IMR-90 (cell line): ENCODE data around the gene CDCA4. TPM values are rescaled to one million over a fixed set of nuclear protein-coding genes. Genes with fewer than 3 reads are reported as not detected.
A peak's percentile ranks its signal among the peaks of the same experiment; 100 is the strongest.

Source experiments
- ATAC-seq: fragments of 200-7000 bp; cut with Tn5 transposase; 2 replicates; pipeline ENCODE4 v1.9.1; 2020; ENCODE audit warnings: low read depth, mild to moderate bottlenecking, moderate library complexity
- BruUV-seq: library from RNA; stranded (reverse); fragments of 400-500 nt; replicated peaks from 2 replicates; lab custom pipeline; 2021; lab: Mats Ljungman, UMichigan
- CTCF ChIA-PET: fragments of 300-600 bp; formaldehyde crosslinking; extraction: SDS; loops from one replicate; lab custom pipeline; 2021; ENCODE audit warnings: antibody characterized with exemption; lab: Yijun Ruan, JAX
- POLR2A ChIA-PET: fragments of 300-600 bp; sonication (Branson Sonifier 250); formaldehyde crosslinking; loops from one replicate; lab custom pipeline; 2022; ENCODE audit warnings: antibody characterized with exemption; ENCODE audit not compliant: unreplicated experiment; lab: Charles Lee
- DNase-seq: peaks from one replicate; pipeline ENCODE4 v3.0.0; 2013
- H2AFZ ChIP-seq: replicated peaks from 2 replicates; pipeline ENCODE3; 2013; ENCODE audit warnings: low read length, mild to moderate bottlenecking; ENCODE audit not compliant: poor library complexity
- H2AK5ac ChIP-seq: 2 replicates; pipeline ENCODE4 v1.6.1; 2013; ENCODE audit warnings: low read depth, low read length, inconsistent platforms
- H2AK9ac ChIP-seq: replicated peaks from 2 replicates; pipeline ENCODE3; 2013; ENCODE audit warnings: mild to moderate bottlenecking, low read depth, low read length, moderate library complexity; ENCODE audit not compliant: poor library complexity
- H2BK120ac ChIP-seq: 2 replicates; pipeline ENCODE4 v1.6.1; 2013; ENCODE audit warnings: low read depth, low read length, inconsistent platforms
- H2BK15ac ChIP-seq: 3 replicates; pipeline ENCODE4 v1.6.1; 2013; ENCODE audit warnings: low read depth, low read length, inconsistent platforms
- H2BK20ac ChIP-seq: 2 replicates; pipeline ENCODE4 v1.6.1; 2013; ENCODE audit warnings: low read depth, mild to moderate bottlenecking, inconsistent platforms, low read length, moderate library complexity
- H2BK5ac ChIP-seq: 2 replicates; pipeline ENCODE4 v1.6.1; 2013; ENCODE audit warnings: mild to moderate bottlenecking, low read depth, low read length, inconsistent platforms; ENCODE audit not compliant: poor library complexity, severe bottlenecking
- H3K14ac ChIP-seq: replicated peaks from 2 replicates; pipeline ENCODE4 v1.6.1; 2013; ENCODE audit warnings: low read depth, low read length, inconsistent platforms
- H3K18ac ChIP-seq: 2 replicates; pipeline ENCODE4 v1.6.1; 2013; ENCODE audit warnings: low read depth, low read length, control low read depth
- H3K23ac ChIP-seq: 2 replicates; pipeline ENCODE4 v1.6.1; 2013; ENCODE audit warnings: low read depth, low read length, inconsistent platforms
- H3K27ac ChIP-seq: 2 replicates; pipeline ENCODE4 v1.5.1; 2013; ENCODE audit warnings: mild to moderate bottlenecking, control low read depth, low read length; ENCODE audit not compliant: insufficient read depth
- H3K27me3 ChIP-seq: 2 replicates; pipeline ENCODE4 v1.6.1; 2013; ENCODE audit warnings: low read length; ENCODE audit not compliant: control insufficient read depth, insufficient read depth
- H3K36me3 ChIP-seq: 2 replicates; pipeline ENCODE4 v1.6.1; 2013; ENCODE audit warnings: low read length, mixed read lengths; ENCODE audit not compliant: control insufficient read depth, insufficient read depth
- H3K4ac ChIP-seq: 2 replicates; pipeline ENCODE4 v1.6.1; 2013; ENCODE audit warnings: low read depth, low read length, inconsistent platforms
- H3K4me1 ChIP-seq: 2 replicates; pipeline ENCODE4 v1.6.1; 2013; ENCODE audit warnings: low read length, mixed read lengths; ENCODE audit not compliant: control insufficient read depth, insufficient read depth
- H3K4me2 ChIP-seq: 2 replicates; pipeline ENCODE4 v1.6.1; 2013; ENCODE audit warnings: low read depth, mild to moderate bottlenecking, control low read depth, low read length, moderate library complexity
- H3K4me3 ChIP-seq: 2 replicates; pipeline ENCODE4 v1.5.1; 2013; ENCODE audit warnings: low read depth, mild to moderate bottlenecking, control low read depth, low read length, moderate library complexity; ENCODE audit not compliant: insufficient read depth
- H3K56ac ChIP-seq: 2 replicates; pipeline ENCODE4 v1.6.1; 2013; ENCODE audit warnings: low read length, inconsistent platforms; ENCODE audit not compliant: insufficient read depth; ENCODE audit errors: extremely low read depth
- H3K79me1 ChIP-seq, 2 experiments: 2 replicates each; pipeline ENCODE4 v1.6.1; 2013; ENCODE audit warnings: low read length in 2 of 2, inconsistent platforms in 1 of 2, low read depth in 1 of 2
- H3K9ac ChIP-seq: 2 replicates; pipeline ENCODE4 v1.6.1; 2013; ENCODE audit warnings: low read depth, low read length, control low read depth
- H3K9me1 ChIP-seq: 2 replicates; pipeline ENCODE4 v1.6.1; 2013; ENCODE audit warnings: low read length, inconsistent platforms; ENCODE audit not compliant: insufficient read depth
- H3K9me3 ChIP-seq: 2 replicates; pipeline ENCODE4 v1.6.1; 2013; ENCODE audit warnings: low read length; ENCODE audit not compliant: control insufficient read depth, insufficient read depth
- H4K20me1 ChIP-seq: 2 replicates; pipeline ENCODE4 v1.6.1; 2013; ENCODE audit warnings: low read length, inconsistent platforms; ENCODE audit not compliant: insufficient read depth
- H4K5ac ChIP-seq: 2 replicates; pipeline ENCODE4 v1.6.1; 2013; ENCODE audit warnings: mild to moderate bottlenecking, low read depth, low read length, control low read depth
- H4K8ac ChIP-seq, 2 experiments: 2 replicates each; pipeline ENCODE4 v1.6.1; 2013; ENCODE audit warnings: low read depth in 2 of 2, low read length in 2 of 2, control low read depth in 1 of 2, inconsistent platforms in 1 of 2
- H4K91ac ChIP-seq: 2 replicates; pipeline ENCODE4 v1.6.1; 2013; ENCODE audit warnings: low read depth, low read length, inconsistent platforms; ENCODE audit not compliant: insufficient read depth
- BHLHE40 ChIP-seq: fragments of 150-350 bp; IDR thresholded peaks from 2 replicates; pipeline ENCODE4 v1.6.1; 2016; ENCODE audit warnings: mild to moderate bottlenecking, low read depth, low read length
- ELK1 ChIP-seq: fragments of 150-350 bp; IDR thresholded peaks from 2 replicates; pipeline ENCODE4 v1.6.1; 2016; ENCODE audit warnings: low read depth, mild to moderate bottlenecking, low read length, moderate library complexity, borderline replicate concordance
- FOS ChIP-seq: fragments of 150-350 bp; IDR thresholded peaks from 2 replicates; pipeline ENCODE4 v1.6.1; 2016; ENCODE audit warnings: low read depth, low read length
- MAZ ChIP-seq: IDR thresholded peaks from 2 replicates; pipeline ENCODE4 v1.6.1; 2012; ENCODE audit warnings: low read depth, mild to moderate bottlenecking, low read length, improper control_type of control experiment, moderate library complexity, borderline replicate concordance
- NFE2L2 ChIP-seq: fragments of 150-350 bp; IDR thresholded peaks from 2 replicates; pipeline ENCODE4 v1.6.1; 2016; ENCODE audit warnings: low read depth, mild to moderate bottlenecking, low read length
- RCOR1 ChIP-seq: IDR thresholded peaks from 2 replicates; pipeline ENCODE4 v1.6.1; 2012; ENCODE audit warnings: mild to moderate bottlenecking, low read length, improper control_type of control experiment; ENCODE audit not compliant: insufficient replicate concordance
- USF2 ChIP-seq: fragments of 150-350 bp; IDR thresholded peaks from 2 replicates; pipeline ENCODE4 v1.6.1; 2017; ENCODE audit warnings: mild to moderate bottlenecking, antibody characterized with exemption, low read length, low read depth
- WGBS, 2 experiments: methylation state at CpG; one replicate each; pipeline versions ENCODE4 v1.1.5 to v1.1.7; 2013; ENCODE audit warnings: missing lambda C conversion rate in 2 of 2; ENCODE audit not compliant: insufficient read length in 1 of 2; ENCODE audit errors: extremely low coverage in 2 of 2; 5-methylcytosine and 5-hydroxymethylcytosine counted together
- dilution Hi-C: fragments of 300-500 bp; cut with HindIII; formaldehyde crosslinking; loops from one replicate; pipeline ENCODE4 v1.14.3; 2018; ENCODE audit warnings: low sequenced_read_pairs; ENCODE audit not compliant: unreplicated experiment
- in situ Hi-C: fragments of 300-500 bp; cut with MboI; formaldehyde crosslinking; loops from 3 replicates; pipeline ENCODE4 v1.14.3; 2019; ENCODE audit warnings: low sequenced_read_pairs, inconsistent platforms, mixed read lengths
- intact Hi-C: fragments of 100-400 bp; cut with micrococcal nuclease; formaldehyde crosslinking; loops from 2 replicates; pipeline ENCODE4 v1.10.0; 2022
- polyA plus RNA-seq, 3 experiments: library from polyadenylated mRNA; depleted of rRNA; stranded (reverse); fragments of >200 nt; gene quantifications; 2 replicates each; pipeline ENCODE4 v1.2.3, GENCODE V29; 2012; ENCODE audit warnings: low replicate concordance in 1 of 3
- total RNA-seq: library from RNA; depleted of rRNA; stranded (reverse); fragments of >200 nt; gene quantifications from 2 replicates; pipeline ENCODE4 v1.2.3, GENCODE V29; 2012

Gene CDCA4
- total and polyA plus RNA-seq, 2 of the 4 experiments (the other 2 are of a cell fraction): 17.7 to 18.6 TPM

GRCh38 chr14:104970231-104971068, 50.4 kb downstream of the CDCA4 start:
- TF ChIP-seq USF2 (peak; percentile 41; the same call in 1 of the 2 replicates), ELK1 (no peak), BHLHE40 (peak; percentile 60; the same call in 1 of the 2 replicates), RCOR1 (no peak), MAZ (peak; percentile 75), NFE2L2 (no peak), FOS (0 out of 2 replicates have a peak, but pooled peaks have one; percentile 47)
- ChIA-PET POLR2A (interaction anchor here (0.5 kb wide), 1 partner anchor 92 kb away, joined by 3 read pairs; no protein-coding TSS in a partner anchor), CTCF (no interaction called here)
- Histone ChIP-seq H2AK5ac (peak overlapping the region; percentile 87), H4K5ac (peak overlapping the region; percentile 74; the same call in 1 of the 2 replicates), H3K18ac (no peak overlapping the region), H3K4me3 (no peak overlapping the region), H3K23ac (no peak overlapping the region; the same call in 1 of the 2 replicates), H2AFZ (peak overlapping the region; percentile 91), H2BK5ac (peak overlapping the region; percentile 50), H3K27me3 (no peaks in the 10 kb centered on the region), H4K91ac (peak overlapping the region; percentile 85), H2BK15ac (peak overlapping the region; percentile 54; the same call in 2 of the 3 replicates), H4K8ac (peak overlapping the region; percentile 59 to 79; a peak in 3 of 4 replicates), H3K9me3 (no peaks in the 10 kb centered on the region), H4K20me1 (no peaks in the 10 kb centered on the region), H3K4ac (peak overlapping the region; percentile 83), H3K14ac (peak overlapping the region; percentile 64), H3K9ac (no peak overlapping the region), H3K4me2 (no peak overlapping the region), H2BK20ac (peak overlapping the region; percentile 85; the same call in 1 of the 2 replicates), H2AK9ac (peak overlapping the region; percentile 99), H3K4me1 (peaks cover 42% of the 10 kb centered on the region), H3K36me3 (no peaks in the 10 kb centered on the region), H3K56ac (no peak overlapping the region), H2BK120ac (peak overlapping the region; percentile 88), H3K9me1 (peaks cover 11% of the 10 kb centered on the region), H3K27ac (no peak overlapping the region; the same call in 1 of the 2 replicates), H3K79me1 (peaks cover 0 to 33% of the 10 kb centered on the region in 2 experiments; a peak in 1 of 4 replicates)
- no TSS peak for BruUV-seq
- 83% methylated on average over 8 of the region's 19 CpGs; no CpG with 5 or more reads in 1 of the 2 experiments for WGBS, 2 experiments
- intact Hi-C loops: loop anchor here (5.0 kb wide), 1 partner anchor 38 kb away; no protein-coding TSS in a partner anchor
- dilution Hi-C loops: no loop called here
- in situ Hi-C loops: loop anchor here (5.0 kb wide), 2 partner anchors 33 to 77 kb away; no protein-coding TSS in a partner anchor
- DNase-seq (peak; percentile 81), ATAC-seq (peak; percentile 24)
